Parathyroid adenoma (tissue), 2 donors: ENCODE measurements around the gene ANO6.

Experiments used
- H2AFZ ChIP-seq: fragments of 300-600 bp; sonication (generic); one replicate; pipeline ENCODE4 v1.7.0; 2017; ENCODE audit warnings: antibody characterized with exemption, mild to moderate bottlenecking
- H3K27ac ChIP-seq: fragments of 300-600 bp; sonication (generic); one replicate; pipeline ENCODE4 v1.7.0; 2017
- H3K27me3 ChIP-seq: fragments of 300-600 bp; sonication (generic); one replicate; pipeline ENCODE4 v1.7.0; 2017; ENCODE audit warnings: low read length; ENCODE audit not compliant: control insufficient read depth, insufficient read depth
- H3K36me3 ChIP-seq: fragments of 300-600 bp; sonication (generic); one replicate; pipeline ENCODE4 v1.7.0; 2017; ENCODE audit warnings: low read length; ENCODE audit not compliant: control insufficient read depth, insufficient read depth
- H3K4me1 ChIP-seq: fragments of 300-600 bp; sonication (generic); one replicate; pipeline ENCODE4 v1.7.0; 2017; ENCODE audit warnings: control low read depth
- H3K4me2 ChIP-seq: fragments of 300-600 bp; sonication (generic); one replicate; pipeline ENCODE4 v1.7.0; 2017; ENCODE audit warnings: low read length
- H3K4me3 ChIP-seq: fragments of 300-600 bp; sonication (generic); one replicate; pipeline ENCODE4 v1.7.0; 2017; ENCODE audit warnings: low read depth, low read length
- H3K79me2 ChIP-seq: fragments of 300-600 bp; sonication (generic); one replicate; pipeline ENCODE4 v1.7.0; 2017; ENCODE audit warnings: control low read depth
- H3K9ac ChIP-seq: fragments of 300-600 bp; sonication (generic); one replicate; pipeline ENCODE4 v1.7.0; 2017; ENCODE audit warnings: mild to moderate bottlenecking
- H3K9me3 ChIP-seq: fragments of 300-600 bp; sonication (generic); one replicate; pipeline ENCODE4 v1.7.0; 2017; ENCODE audit warnings: low read length; ENCODE audit not compliant: control insufficient read depth
- TF ChIP-seq, protein P1 (sequence below): fragments of 300-600 bp; sonication (generic); IDR thresholded peaks from one replicate; pipeline ENCODE4 v1.7.0; 2017; ENCODE audit warnings: antibody characterized with exemption, mild to moderate bottlenecking
- donor health status: primary hyperparathyroidism.

The ANO6 gene

DNA sequence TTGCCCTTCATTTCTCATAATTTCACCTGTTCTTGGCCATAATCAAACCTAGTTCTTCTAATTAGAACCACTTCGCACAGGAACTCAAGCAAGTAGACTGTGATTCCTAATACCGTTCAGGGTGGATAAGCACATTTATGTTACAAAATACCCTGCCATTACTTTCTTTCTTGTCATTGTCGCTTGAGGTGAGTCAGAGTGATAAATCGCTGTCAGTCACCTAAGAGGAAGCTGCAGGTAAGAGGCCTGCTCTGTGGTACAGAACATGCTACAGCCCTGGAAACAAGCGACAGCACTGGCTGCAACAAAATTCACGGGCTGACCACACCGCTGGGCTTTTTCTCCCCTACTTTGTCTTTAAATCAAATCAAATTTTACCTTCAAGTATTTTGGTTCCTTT is 218.2 kb downstream of the ANO6 start:
- no peaks in the 10 kb centered on the region for H3K4me1 ChIP-seq
- H3K4me2 ChIP-seq = no peak overlapping the region
- H3K27me3 ChIP-seq = no peaks in the 10 kb centered on the region
- no peak overlapping the region for H3K4me3 ChIP-seq
- no peak overlapping the region for H3K9ac ChIP-seq
- H3K36me3 ChIP-seq = no peaks in the 10 kb centered on the region
- TF ChIP-seq, protein P1, sequence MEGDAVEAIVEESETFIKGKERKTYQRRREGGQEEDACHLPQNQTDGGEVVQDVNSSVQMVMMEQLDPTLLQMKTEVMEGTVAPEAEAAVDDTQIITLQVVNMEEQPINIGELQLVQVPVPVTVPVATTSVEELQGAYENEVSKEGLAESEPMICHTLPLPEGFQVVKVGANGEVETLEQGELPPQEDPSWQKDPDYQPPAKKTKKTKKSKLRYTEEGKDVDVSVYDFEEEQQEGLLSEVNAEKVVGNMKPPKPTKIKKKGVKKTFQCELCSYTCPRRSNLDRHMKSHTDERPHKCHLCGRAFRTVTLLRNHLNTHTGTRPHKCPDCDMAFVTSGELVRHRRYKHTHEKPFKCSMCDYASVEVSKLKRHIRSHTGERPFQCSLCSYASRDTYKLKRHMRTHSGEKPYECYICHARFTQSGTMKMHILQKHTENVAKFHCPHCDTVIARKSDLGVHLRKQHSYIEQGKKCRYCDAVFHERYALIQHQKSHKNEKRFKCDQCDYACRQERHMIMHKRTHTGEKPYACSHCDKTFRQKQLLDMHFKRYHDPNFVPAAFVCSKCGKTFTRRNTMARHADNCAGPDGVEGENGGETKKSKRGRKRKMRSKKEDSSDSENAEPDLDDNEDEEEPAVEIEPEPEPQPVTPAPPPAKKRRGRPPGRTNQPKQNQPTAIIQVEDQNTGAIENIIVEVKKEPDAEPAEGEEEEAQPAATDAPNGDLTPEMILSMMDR = no peak
- no peaks in the 10 kb centered on the region for H3K79me2 ChIP-seq
- H3K9me3 ChIP-seq = no peaks in the 10 kb centered on the region
- H2AFZ ChIP-seq = no peak overlapping the region
- H3K27ac ChIP-seq = no peak overlapping the region

DNA sequence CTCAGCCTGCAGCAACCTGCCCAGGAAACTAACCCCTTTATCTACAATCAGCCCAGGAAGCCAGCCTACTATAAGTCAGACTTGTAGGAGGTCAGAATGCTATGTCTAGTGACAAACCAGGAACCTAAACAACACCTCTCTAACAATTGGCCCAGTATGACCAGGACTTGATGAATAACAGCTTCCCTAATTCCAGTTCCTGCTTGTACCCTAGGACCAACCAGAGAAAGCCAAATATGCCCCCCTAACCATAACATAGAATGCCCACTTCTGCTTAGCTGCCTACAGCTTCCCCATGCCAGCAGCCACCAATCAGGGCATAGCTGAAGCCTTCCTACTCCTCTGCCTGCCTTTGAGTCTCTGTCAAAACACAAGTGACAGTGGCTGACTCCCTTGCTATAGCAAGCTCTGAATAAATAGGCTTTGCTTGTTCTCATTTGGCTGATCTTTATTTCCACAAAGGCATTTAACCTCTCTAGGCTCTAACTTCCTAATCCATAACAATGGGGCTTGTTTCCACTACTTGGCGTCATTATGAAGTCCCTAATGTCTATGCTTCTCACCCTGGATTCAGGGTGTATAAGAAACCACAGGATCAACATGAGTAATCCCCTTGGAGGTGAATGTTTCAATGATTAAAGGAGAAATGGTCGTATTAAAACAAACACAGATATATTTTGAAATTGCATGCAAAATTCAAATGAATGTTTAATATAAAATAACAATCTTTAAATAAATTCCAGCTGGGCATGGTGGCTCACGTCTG is 220.2 kb downstream of the ANO6 start:
- no peak overlapping the region for H3K4me2 ChIP-seq
- H3K9ac ChIP-seq = no peak overlapping the region
- no peak overlapping the region for H2AFZ ChIP-seq
- H3K27ac ChIP-seq = no peak overlapping the region
- no peaks in the 10 kb centered on the region for H3K36me3 ChIP-seq
- H3K4me3 ChIP-seq = no peak overlapping the region
- no peaks in the 10 kb centered on the region for H3K9me3 ChIP-seq
- no peaks in the 10 kb centered on the region for H3K79me2 ChIP-seq
- TF ChIP-seq, protein P1 = no peak
- no peaks in the 10 kb centered on the region for H3K27me3 ChIP-seq
- H3K4me1 ChIP-seq = no peaks in the 10 kb centered on the region

DNA sequence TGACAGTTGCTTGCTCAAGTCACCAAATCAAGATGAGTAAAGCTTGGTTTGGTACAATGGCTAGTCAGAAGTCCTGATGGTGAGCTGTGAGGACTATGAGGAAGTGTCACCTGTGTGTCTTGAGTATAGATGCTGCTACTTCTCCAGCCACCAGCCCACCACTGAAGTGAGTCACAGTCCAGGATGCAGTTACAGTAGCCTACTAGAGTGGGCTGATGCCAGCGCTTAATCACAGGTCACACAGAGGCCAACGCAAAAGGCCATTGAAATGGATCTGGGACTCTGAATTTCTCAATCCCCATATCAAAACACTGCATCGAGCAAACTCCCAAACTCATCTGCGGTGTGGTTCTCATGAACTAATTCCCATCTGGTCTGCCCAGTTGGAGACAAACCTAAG is 223.1 kb downstream of the ANO6 start:
- no peaks in the 10 kb centered on the region for H3K4me1 ChIP-seq
- H3K36me3 ChIP-seq = no peaks in the 10 kb centered on the region
- no peak overlapping the region for H3K4me2 ChIP-seq
- H3K4me3 ChIP-seq = no peak overlapping the region
- no peaks in the 10 kb centered on the region for H3K9me3 ChIP-seq
- no peaks in the 10 kb centered on the region for H3K79me2 ChIP-seq
- H3K9ac ChIP-seq = no peak overlapping the region
- TF ChIP-seq, protein P1 = no peak
- H3K27me3 ChIP-seq = no peaks in the 10 kb centered on the region
- no peak overlapping the region for H2AFZ ChIP-seq
- no peak overlapping the region for H3K27ac ChIP-seq

DNA sequence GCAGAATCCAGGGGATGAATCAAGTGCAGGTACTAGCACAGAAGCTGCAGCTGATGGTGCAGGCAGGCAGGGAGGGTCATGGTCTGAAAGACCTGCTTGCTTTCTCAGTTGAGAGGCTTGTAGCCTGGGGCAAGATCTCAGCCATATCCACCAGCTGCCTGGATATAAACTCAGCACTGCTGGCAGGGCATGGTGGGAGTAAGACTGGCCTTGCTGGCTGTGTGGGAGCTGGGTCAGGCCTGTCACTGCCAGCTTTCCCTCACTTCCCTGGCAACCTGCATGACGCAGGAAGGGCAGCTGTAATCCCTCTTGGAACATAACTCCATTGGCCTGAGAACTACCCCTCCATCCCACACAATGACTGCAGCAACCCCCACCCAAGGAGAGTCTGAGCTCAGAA is 230.1 kb downstream of the ANO6 start:
- no peaks in the 10 kb centered on the region for H3K36me3 ChIP-seq
- no peak overlapping the region for H3K4me2 ChIP-seq
- TF ChIP-seq, protein P1 = no peak
- H2AFZ ChIP-seq = no peak overlapping the region
- no peak overlapping the region for H3K9ac ChIP-seq
- H3K27me3 ChIP-seq = no peaks in the 10 kb centered on the region
- H3K4me1 ChIP-seq = no peaks in the 10 kb centered on the region
- H3K4me3 ChIP-seq = no peak overlapping the region
- H3K27ac ChIP-seq = no peak overlapping the region
- no peaks in the 10 kb centered on the region for H3K79me2 ChIP-seq
- H3K9me3 ChIP-seq = peaks cover 3% of the 10 kb centered on the region

DNA sequence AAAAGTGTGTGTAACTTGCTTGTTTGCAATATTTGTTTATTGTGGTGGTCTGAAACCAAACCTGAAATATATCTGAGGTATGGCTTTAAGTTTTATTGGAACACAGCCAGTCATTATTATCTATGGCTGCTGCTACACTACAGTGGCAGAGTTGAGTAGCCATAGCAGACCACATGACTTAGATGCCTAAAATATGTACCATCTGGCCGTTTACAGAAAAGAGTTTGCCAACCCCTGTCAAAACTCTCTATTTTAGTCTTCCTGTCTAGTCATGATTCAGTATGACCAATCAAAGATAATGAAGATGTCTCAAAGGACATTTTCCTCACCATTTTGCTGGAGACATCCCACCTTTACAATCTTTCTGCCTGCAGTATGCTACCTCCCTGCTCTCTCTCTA is 242.3 kb downstream of the ANO6 start:
- no peaks in the 10 kb centered on the region for H3K79me2 ChIP-seq
- no peak overlapping the region for H3K27ac ChIP-seq
- TF ChIP-seq, protein P1 = no peak
- no peaks in the 10 kb centered on the region for H3K9me3 ChIP-seq
- H3K4me2 ChIP-seq = no peak overlapping the region
- H3K4me3 ChIP-seq = no peak overlapping the region
- no peaks in the 10 kb centered on the region for H3K27me3 ChIP-seq
- H3K9ac ChIP-seq = no peak overlapping the region
- no peak overlapping the region for H2AFZ ChIP-seq
- no peaks in the 10 kb centered on the region for H3K36me3 ChIP-seq
- H3K4me1 ChIP-seq = no peaks in the 10 kb centered on the region
